Measurements from ENCODE around the gene KCNG4. TPM values are rescaled to one million over a fixed set of nuclear protein-coding genes. Genes with fewer than 3 reads are reported as not detected.
"Not testable (repeated sequence)": the region's sequence is repeated elsewhere in the genome, so short reads cannot be mapped to it uniquely, and the experiment has no call there.

KCNG4 gene
- total RNA-seq, 1 donor from 2014 or later, result not detected

DNA sequence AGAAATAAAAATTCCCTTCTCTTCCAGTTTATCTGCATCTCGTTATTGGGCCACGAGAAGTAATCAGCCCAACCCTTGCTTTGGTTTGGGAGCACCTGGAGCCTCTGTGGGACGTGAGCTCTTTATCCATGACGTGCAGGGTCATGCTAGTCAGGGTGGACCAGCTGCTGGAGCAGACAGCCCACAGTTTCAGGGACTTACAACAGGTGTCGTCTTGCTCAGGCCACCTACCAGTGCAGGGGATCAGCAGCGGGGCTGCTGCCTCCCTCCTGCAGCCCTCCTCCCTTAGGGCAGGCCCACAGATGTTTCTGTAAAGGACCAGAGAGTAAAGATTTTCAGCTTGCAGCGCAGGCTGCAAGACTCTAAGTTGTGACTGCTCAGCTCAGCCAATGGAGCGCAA, 31.9 kb downstream of the KCNG4 start:
- DNase-seq (ENCODE audit: extremely low spot score, unreplicated experiment), result no peak
- no peaks in the 10 kb centered on the region for H3K9me3 Mint-ChIP-seq (ENCODE audit: unreplicated experiment)
- H3K36me3 Mint-ChIP-seq (ENCODE audit: unreplicated experiment), result no peaks in the 10 kb centered on the region
- no peaks in the 10 kb centered on the region for H3K4me1 Mint-ChIP-seq (ENCODE audit: unreplicated experiment)
- TF ChIP-seq, protein P1, sequence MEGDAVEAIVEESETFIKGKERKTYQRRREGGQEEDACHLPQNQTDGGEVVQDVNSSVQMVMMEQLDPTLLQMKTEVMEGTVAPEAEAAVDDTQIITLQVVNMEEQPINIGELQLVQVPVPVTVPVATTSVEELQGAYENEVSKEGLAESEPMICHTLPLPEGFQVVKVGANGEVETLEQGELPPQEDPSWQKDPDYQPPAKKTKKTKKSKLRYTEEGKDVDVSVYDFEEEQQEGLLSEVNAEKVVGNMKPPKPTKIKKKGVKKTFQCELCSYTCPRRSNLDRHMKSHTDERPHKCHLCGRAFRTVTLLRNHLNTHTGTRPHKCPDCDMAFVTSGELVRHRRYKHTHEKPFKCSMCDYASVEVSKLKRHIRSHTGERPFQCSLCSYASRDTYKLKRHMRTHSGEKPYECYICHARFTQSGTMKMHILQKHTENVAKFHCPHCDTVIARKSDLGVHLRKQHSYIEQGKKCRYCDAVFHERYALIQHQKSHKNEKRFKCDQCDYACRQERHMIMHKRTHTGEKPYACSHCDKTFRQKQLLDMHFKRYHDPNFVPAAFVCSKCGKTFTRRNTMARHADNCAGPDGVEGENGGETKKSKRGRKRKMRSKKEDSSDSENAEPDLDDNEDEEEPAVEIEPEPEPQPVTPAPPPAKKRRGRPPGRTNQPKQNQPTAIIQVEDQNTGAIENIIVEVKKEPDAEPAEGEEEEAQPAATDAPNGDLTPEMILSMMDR (IDR thresholded peaks at IDR 0.05), result no peak
- peaks cover 47% of the 10 kb centered on the region for H3K27me3 Mint-ChIP-seq (ENCODE audit: unreplicated experiment)
- no peak overlapping the region for H3K4me3 Mint-ChIP-seq (ENCODE audit: unreplicated experiment)
- no peak overlapping the region for H3K27ac Mint-ChIP-seq (ENCODE audit: unreplicated experiment)

DNA sequence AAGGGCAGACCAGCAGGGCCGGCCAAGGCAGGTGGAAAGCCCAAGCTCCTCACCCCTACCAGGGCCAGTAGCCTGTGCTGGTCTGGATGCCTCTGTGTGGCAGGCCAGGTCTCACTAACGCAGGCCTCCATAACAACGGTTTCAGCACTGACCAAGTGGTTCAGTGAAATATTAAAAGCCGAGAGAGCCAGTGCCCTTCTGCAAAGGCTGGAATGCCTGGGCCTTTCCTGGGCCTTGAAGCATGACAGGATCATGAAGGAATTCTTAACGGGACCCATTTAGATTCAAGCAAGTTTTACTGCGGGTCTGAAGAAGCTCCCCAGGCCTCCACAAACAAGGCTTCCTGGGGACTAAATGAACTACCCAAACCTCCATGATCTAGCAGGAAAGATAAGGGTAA, 32.6 kb downstream of the KCNG4 start:
- H3K36me3 Mint-ChIP-seq (ENCODE audit: unreplicated experiment), result no peaks in the 10 kb centered on the region
- no peaks in the 10 kb centered on the region for H3K4me1 Mint-ChIP-seq (ENCODE audit: unreplicated experiment)
- TF ChIP-seq, protein P1 (IDR thresholded peaks at IDR 0.05), result no peak
- H3K27ac Mint-ChIP-seq (ENCODE audit: unreplicated experiment), result no peak overlapping the region
- peaks cover 49% of the 10 kb centered on the region for H3K27me3 Mint-ChIP-seq (ENCODE audit: unreplicated experiment)
- H3K9me3 Mint-ChIP-seq (ENCODE audit: unreplicated experiment), result no peaks in the 10 kb centered on the region
- no peak for DNase-seq (ENCODE audit: extremely low spot score, unreplicated experiment)
- no peak overlapping the region for H3K4me3 Mint-ChIP-seq (ENCODE audit: unreplicated experiment)

DNA sequence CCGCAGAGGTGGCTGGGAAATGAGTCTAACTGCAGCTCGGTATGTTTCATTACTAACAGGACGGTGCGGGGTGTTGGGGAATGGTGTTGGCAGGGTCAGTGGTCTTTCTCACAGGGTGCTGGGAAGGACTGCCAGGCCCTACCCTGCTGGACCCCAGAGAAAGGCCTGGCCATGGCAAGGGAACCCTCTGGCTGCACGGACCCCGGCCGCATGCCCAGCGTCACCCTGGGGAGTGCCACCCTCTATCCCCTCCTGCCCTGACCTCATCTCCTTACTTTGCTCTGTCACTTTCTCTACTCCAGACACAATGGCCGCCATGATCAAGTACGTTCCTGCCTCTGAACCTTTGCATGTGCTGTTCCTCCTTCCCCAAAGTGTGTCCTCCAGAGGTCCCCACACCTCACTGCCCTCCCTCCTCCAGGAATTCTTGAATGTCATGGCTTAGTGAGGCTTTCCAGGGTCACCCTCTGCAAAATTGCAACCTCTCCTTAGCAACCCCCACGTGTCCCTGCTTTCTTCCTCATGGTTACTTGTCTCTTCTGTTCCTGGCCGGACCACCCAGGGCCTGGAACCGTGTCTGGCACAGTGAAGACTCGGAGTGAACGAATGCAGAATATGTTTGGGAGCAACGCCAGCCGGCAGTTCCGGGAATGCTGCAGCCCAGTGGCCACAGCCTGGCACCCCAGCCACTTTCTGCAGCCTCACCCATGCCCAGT, 33.7 kb downstream of the KCNG4 start:
- no peaks in the 10 kb centered on the region for H3K9me3 Mint-ChIP-seq (ENCODE audit: unreplicated experiment)
- TF ChIP-seq, protein P1 (IDR thresholded peaks at IDR 0.05), result no peak
- no peak overlapping the region for H3K27ac Mint-ChIP-seq (ENCODE audit: unreplicated experiment)
- no peaks in the 10 kb centered on the region for H3K36me3 Mint-ChIP-seq (ENCODE audit: unreplicated experiment)
- no peak overlapping the region for H3K4me3 Mint-ChIP-seq (ENCODE audit: unreplicated experiment)
- peaks cover 45% of the 10 kb centered on the region for H3K27me3 Mint-ChIP-seq (ENCODE audit: unreplicated experiment)
- H3K4me1 Mint-ChIP-seq (ENCODE audit: unreplicated experiment), result no peaks in the 10 kb centered on the region
- no peak for DNase-seq (ENCODE audit: extremely low spot score, unreplicated experiment)

DNA sequence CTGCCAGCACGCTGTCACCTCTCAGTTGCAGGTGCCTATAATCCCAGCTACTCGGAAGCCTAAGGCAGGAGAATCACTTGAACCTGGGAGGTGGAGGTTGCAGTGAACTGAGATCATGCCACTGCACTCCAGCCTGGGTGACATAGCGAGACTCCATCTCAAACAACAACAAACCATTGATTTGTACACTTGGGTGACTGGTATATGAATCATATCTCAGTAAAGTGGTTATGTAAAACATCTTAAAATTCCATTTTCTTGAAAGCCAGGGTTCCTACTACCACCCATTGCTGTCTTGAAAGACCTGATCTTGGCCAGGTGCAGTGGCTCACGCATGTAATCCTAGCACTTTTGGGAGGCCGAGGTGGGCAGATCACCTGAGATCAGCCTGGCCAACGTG, 34.7 kb downstream of the KCNG4 start:
- not testable (repeated sequence) for H3K36me3 Mint-ChIP-seq (ENCODE audit: unreplicated experiment); DNase-seq (ENCODE audit: extremely low spot score, unreplicated experiment); H3K4me3 Mint-ChIP-seq (ENCODE audit: unreplicated experiment); H3K4me1 Mint-ChIP-seq (ENCODE audit: unreplicated experiment); H3K9me3 Mint-ChIP-seq (ENCODE audit: unreplicated experiment); H3K27ac Mint-ChIP-seq (ENCODE audit: unreplicated experiment)
- H3K27me3 Mint-ChIP-seq (ENCODE audit: unreplicated experiment), result peaks cover 52% of the 10 kb centered on the region

DNA sequence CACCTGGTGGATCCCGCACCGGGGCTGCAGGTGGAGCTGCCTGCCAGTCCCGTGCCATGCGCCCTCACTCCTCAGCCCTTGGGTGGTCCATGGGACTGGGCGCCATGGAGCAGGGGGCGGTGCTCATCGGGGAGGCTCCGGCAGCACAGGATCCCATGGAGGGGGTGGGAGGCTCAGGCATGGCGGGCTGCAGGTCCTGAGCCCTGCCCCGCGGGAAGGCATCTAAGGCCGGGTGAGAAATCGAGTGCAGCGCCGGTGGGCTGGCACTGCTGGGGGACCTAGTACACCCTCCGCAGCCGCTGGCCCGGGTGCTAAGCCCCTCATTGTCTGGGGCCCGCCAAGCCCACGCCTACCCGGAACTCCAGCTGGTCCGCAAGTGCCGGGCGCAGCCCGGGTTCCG, 35.3 kb downstream of the KCNG4 start:
- peaks cover 58% of the 10 kb centered on the region for H3K27me3 Mint-ChIP-seq (ENCODE audit: unreplicated experiment)
- not testable (repeated sequence) for DNase-seq (ENCODE audit: extremely low spot score, unreplicated experiment); H3K27ac Mint-ChIP-seq (ENCODE audit: unreplicated experiment); H3K36me3 Mint-ChIP-seq (ENCODE audit: unreplicated experiment); H3K4me1 Mint-ChIP-seq (ENCODE audit: unreplicated experiment); H3K4me3 Mint-ChIP-seq (ENCODE audit: unreplicated experiment); H3K9me3 Mint-ChIP-seq (ENCODE audit: unreplicated experiment)

DNA sequence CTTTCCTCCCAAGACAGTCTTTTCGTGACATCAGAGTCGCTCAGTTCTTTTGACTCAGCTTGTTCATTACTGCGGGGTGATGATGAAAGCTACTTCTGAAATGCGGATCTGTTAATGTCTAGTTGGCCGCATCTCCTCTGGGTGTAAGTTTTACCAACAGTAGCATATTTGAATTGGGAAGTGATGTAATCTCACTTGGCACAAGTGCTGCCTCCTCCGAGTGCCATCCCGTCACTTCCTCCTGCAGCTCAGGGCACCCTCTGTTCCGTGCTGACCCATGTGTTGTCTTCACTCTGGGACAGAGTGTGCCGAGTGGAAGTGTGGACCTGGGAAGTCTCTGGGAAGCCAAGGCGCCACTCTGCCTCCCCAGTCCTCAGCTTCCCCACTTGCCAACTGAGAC, 40.0 kb downstream of the KCNG4 start:
- no peak for DNase-seq (ENCODE audit: extremely low spot score, unreplicated experiment)
- Mint-ChIP-seq H3K27me3 (ENCODE audit: unreplicated experiment) (peaks cover 35% of the 10 kb centered on the region), H3K4me1 (ENCODE audit: unreplicated experiment) (peaks cover 9% of the 10 kb centered on the region), H3K36me3 (ENCODE audit: unreplicated experiment) (no peaks in the 10 kb centered on the region), H3K4me3 (ENCODE audit: unreplicated experiment) (no peak overlapping the region), H3K27ac (ENCODE audit: unreplicated experiment) (no peak overlapping the region), H3K9me3 (ENCODE audit: unreplicated experiment) (no peaks in the 10 kb centered on the region)
- TF ChIP-seq, protein P1 (IDR thresholded peaks at IDR 0.05), result no peak
